Activated gamma-delta T cell treated with anti-CD3 and anti-CD28 coated beads, Interleukin-2, amount 50 U/mL, for 16 hours (primary cell): ENCODE measurements around the gene APCDD1.

Source experiments
- DNase-seq: peaks from one replicate; pipeline ENCODE4 v3.0.0-alpha.2; 2020; ENCODE audit warnings: low read depth

The APCDD1 gene

GRCh38 chr18:10432781-10433180 lies 21.7 kb upstream of the APCDD1 start:
- no peak for DNase-seq

- no peak for DNase-seq
Observed at GRCh38 chr18:10436160-10436559, 18.3 kb upstream of the APCDD1 start.

GRCh38 chr18:10437837-10438236 lies 16.6 kb upstream of the APCDD1 start:
- no peak for DNase-seq

GRCh38 chr18:10439898-10440297 lies 14.5 kb upstream of the APCDD1 start:
- DNase-seq, result no peak

- DNase-seq, result no peak
Observed at GRCh38 chr18:10440884-10441283, 13.6 kb upstream of the APCDD1 start.

GRCh38 chr18:10441472-10441871 lies 13.0 kb upstream of the APCDD1 start:
- no peak for DNase-seq

GRCh38 chr18:10442551-10442971 lies 11.9 kb upstream of the APCDD1 start:
- DNase-seq, result no peak

GRCh38 chr18:10443001-10443400 lies 11.4 kb upstream of the APCDD1 start:
- DNase-seq, result no peak

- DNase-seq, result no peak
Observed at GRCh38 chr18:10444314-10445006, 10.0 kb upstream of the APCDD1 start.

GRCh38 chr18:10449396-10449795 lies 5.0 kb upstream of the APCDD1 start:
- no peak for DNase-seq

- no peak for DNase-seq
Observed at GRCh38 chr18:10450986-10451385, 3.4 kb upstream of the APCDD1 start.

GRCh38 chr18:10453261-10453805 lies 1.1 kb upstream of the APCDD1 start:
- no peak for DNase-seq

- DNase-seq, result no peak
Observed at GRCh38 chr18:10454681-10455557, 484 bp downstream of the APCDD1 start.

- no peak for DNase-seq
Observed at GRCh38 chr18:10455726-10456453, 1.5 kb downstream of the APCDD1 start.

GRCh38 chr18:10456718-10457117 lies 2.3 kb downstream of the APCDD1 start:
- no peak for DNase-seq

- no peak for DNase-seq
Observed at GRCh38 chr18:10457128-10457527, 2.7 kb downstream of the APCDD1 start.

- no peak for DNase-seq
Observed at GRCh38 chr18:10457767-10458166, 3.3 kb downstream of the APCDD1 start.

GRCh38 chr18:10458691-10459090 lies 4.3 kb downstream of the APCDD1 start:
- no peak for DNase-seq

- DNase-seq, result no peak
Observed at GRCh38 chr18:10459587-10459986, 5.2 kb downstream of the APCDD1 start.

- no peak for DNase-seq
Observed at GRCh38 chr18:10460414-10461018, 6.1 kb downstream of the APCDD1 start.

GRCh38 chr18:10461989-10462388 lies 7.6 kb downstream of the APCDD1 start:
- DNase-seq, result no peak

- no peak for DNase-seq
Observed at GRCh38 chr18:10462597-10462996, 8.2 kb downstream of the APCDD1 start.
